HG03196 (cell line): ENCODE data around the gene CPNE8.
"Not testable (repeated sequence)": the region's sequence is repeated elsewhere in the genome, so short reads cannot be mapped to it uniquely, and the experiment has no call there.

Source experiments
- ATAC-seq: cut with Tn5 transposase; IDR thresholded peaks from one replicate; pipeline ENCODE4 v1.9.1; 2021; ENCODE audit not compliant: unreplicated experiment

Gene CPNE8

DNA sequence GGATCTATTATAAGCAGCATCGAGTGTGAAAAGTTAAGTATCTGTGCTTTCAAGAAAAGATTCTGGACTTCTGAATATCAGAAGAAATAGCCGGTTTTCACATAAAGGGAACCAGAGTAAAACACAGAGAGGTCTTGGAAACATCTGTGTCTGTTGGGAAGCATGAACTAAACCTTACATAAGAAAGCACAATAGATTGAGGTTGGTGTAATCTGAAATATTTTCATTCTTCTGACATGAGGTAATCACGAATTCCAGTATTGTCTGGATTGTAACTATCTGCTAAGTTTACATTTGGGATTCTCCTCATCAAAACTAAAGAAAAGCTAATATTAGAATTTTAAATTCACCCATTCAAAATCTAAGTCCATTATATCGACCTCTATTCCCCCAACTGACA lies 161.3 kb downstream of the CPNE8 start:
- ATAC-seq: no peak

DNA sequence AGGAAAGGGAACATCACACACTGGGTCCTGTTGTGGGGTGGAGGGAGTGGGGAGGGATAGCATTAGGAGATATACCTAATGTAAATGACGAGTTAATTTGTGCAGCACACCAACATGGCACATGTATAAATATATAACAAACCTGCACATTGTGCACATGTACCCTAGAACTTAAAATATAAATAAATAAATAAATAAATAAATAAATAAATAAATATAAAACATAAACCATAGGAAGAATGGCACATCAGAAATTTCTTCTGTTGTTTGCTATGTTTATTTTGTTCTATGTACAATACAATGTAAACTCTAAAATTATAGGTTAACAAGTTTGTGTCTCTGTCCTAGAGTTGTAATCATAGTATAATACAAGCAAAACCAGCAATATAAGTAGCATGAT lies 162.9 kb downstream of the CPNE8 start:
- ATAC-seq: not testable (repeated sequence)

GRCh38 chr12:38736821-38737220 lies 168.6 kb downstream of the CPNE8 start:
- no peak for ATAC-seq

DNA sequence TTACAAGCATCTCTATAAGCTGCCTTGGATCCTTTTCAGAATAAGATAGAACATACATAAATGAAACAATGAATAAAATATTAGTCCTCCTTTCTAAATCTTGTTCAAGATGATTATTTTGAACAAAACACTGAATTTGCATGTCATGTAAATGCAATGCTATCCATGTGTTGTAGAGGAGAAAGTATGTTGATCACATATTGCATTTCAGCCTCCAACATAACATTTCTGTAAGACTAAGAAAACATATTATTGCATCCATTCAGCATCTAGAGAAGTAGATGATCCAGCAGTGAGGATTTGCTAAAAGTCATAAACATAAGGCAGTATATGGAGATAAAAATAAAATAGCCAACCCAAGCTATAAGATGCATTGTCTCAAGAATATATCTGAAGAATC lies 172.6 kb downstream of the CPNE8 start:
- no peak for ATAC-seq

DNA sequence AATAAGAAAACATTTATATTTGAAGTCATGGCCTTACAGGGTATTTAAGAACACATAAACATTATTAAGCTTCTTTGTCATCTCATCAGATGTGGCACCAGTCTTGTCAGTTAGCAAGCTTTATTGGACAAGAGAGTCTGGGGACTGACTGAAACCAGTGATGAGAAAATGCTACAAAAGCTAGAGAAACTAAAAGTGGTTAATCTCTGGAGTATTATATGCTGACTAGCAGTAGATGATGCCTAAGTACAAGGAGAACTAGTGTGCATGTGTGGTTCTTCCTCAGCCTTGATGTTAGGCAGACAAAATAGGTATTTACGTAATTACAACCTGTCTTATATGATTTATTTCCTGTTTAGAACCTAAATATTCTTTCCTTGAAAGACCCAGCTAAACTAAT lies 176.5 kb downstream of the CPNE8 start:
- ATAC-seq: no peak

DNA sequence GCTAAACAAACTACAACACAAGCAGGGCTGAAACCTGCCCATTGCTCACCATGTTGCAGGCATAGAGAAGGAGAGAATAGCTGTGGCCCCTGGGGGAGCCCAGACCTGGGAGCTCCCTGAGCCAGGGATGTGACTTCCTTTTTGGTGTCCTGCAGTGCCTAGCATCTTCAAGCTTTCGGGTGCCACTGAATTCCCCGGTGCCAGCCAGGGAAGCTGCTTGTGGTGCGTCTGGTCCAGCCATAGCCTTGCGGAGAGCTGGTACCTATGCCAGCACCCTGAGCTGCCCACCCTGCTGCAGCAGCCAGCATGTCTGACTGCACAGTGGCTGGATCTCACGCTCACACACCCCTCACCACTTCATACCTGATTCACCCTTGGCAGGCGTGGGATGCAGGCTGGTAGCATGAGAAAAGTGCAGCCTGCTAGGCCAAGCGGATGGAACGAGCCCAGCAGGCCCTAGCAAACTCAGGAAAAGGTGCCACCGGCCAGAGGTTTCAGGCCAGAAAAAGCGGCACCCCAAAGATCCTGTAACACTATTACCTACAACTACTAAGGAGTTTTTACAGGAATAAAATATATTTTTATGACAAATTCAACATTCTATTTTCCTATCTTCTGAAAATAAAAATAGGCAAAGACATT lies 183.7 kb downstream of the CPNE8 start:
- no peak for ATAC-seq

DNA sequence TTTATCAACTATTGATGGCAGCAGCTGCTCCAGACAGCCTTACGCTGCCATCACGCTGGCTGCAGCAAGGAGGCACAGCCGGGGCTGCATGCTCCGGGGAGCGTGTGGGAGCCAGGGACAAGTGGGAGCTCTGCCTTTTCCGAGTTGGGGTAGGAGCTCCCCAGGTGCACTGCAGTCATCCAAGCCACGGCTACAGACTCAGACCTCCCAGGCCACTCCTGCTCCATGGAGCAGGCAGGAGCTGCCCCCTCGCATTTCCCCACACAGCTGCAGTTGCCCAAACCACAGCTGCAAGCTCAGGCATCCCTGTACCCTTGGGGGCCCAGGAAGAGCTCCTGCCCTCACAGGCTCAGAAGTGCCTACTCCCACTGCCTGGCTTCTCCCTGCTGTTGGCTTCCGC lies 184.7 kb downstream of the CPNE8 start:
- ATAC-seq: no peak

DNA sequence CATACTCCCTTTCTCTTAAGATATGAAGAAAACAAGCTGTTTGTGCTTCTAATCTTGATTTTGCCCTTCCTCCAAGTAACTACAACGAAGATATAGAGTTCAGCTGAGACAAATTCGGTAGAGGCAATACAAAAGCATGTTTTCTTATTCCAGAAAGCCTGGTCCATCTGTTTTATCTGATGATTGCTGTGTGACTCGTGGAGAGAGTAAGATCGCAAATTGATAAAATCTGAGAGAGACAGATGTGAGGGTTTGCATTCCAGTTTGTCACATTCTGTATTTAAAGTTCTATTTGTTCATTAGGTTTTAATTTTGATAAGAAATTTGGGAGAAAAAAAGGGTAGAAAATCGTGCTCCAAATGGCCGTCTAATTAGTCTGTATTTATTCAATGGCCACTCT lies 192.1 kb downstream of the CPNE8 start:
- no peak for ATAC-seq

DNA sequence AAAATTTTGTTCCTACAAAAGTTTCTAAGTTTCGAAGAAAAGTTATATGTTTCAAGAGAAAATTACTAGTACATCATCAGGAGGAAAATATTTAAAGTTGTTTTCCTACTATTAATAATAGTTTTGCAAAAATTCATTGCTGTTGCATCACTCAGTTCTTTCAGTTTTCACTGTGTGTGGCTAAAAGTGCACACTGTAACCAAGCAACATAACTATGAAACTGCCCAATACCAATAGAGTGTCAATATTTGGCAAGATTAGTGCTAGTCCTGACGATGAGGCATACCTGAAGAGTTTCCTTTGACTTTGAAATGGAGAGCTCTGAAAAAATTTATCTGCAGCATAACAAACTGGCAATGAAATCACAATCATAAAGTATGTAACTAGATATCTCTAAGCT lies 194.3 kb downstream of the CPNE8 start:
- peak; percentile 64 for ATAC-seq

GRCh38 chr12:38708466-38708865 lies 196.9 kb downstream of the CPNE8 start:
- ATAC-seq: no peak

GRCh38 chr12:38707648-38708047 lies 197.7 kb downstream of the CPNE8 start:
- ATAC-seq: no peak

DNA sequence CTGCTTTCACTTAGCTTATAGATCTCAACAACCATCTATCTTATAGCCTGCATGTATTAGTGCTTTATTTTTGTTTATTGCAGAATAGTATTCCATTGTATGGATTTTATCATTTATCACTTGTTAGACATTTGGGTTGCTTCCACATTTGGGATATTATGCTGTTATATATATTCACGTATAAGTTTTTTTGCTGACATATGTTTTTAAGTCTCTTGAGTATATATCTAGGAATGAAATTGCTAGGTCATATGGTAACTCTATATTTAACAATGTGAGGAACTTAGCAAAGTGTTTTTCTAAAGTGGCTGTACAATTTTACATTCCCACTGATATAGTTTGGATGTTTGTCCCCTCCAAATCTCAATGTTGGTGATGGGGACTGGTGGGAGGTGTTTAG lies 208.1 kb downstream of the CPNE8 start:
- ATAC-seq: no peak

DNA sequence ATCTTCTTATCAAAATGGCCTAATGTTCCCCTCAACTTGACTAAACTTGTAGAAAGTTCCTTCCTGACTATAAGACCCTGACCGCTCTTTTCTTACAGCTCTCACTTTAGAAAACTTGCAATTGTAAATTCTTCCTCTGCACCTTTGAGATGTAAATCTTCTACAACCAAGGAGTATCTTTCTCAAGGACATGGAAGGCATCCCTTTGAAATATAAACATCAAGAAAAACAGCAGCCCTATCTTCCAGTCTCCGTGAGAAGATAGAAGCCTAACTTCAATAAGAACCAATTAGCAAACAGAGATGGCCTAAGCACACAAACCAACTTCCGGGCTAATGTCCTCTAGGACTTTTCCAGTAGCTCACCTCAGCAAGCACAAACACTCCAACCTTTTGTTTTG lies 210.3 kb downstream of the CPNE8 start:
- no peak for ATAC-seq

DNA sequence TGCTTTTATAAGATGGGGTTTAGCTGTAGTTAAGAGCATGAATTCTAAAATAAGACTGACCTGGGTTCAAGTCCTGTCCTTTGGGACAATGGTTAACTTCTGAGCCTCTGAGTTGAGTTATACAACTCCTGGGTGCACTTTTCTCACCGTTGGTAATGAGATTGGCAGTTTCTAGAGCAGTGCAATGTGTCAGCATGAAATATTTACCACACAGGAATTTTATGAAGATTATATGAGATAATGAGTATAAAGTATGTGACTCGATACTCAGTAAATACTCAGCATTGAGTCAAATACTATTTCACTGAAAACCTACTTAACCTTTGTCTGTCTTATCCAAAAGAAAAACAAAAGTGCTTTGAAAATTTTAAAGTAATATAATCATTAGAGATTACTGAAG lies 214.2 kb downstream of the CPNE8 start:
- no peak for ATAC-seq

GRCh38 chr12:38690646-38691045 lies 214.7 kb downstream of the CPNE8 start:
- ATAC-seq: no peak

GRCh38 chr12:38689704-38690103 lies 215.7 kb downstream of the CPNE8 start:
- no peak for ATAC-seq

DNA sequence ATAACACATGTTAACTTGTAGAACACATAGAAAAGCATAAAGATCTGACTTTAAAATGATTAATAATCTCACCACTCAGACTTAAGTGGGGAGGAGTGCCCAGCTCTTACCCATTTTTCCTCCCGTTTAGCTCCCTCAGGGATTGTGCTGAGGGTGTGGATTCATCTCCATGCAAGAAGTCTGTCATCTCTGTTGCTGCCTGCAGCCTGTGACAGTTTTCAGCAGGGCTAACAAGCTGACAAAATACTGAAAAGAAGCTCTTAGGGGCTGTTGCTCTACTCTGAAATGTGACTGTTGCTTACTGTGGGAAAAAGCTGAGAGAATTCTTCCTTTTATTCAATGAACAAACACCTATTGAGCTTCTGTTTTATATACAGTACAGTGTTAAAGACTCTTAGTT lies 216.2 kb downstream of the CPNE8 start:
- ATAC-seq: no peak

DNA sequence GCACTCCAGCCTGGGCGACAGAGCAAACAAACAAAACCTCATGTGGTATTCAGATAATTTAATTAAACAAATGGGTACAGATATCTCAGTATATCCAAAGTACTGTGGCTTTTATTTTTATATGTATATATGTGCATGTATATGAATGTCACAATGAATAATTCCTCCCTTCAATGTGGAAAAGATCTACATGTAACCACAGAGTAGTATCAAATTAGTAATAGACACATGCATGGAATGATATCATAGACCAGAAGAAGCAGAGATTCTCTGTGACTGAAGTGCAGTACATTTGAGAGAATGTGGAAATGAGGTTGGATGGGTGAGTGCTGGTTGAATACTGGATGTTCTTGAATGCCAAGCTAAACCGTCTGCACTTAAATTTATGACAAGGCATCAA lies 222.9 kb downstream of the CPNE8 start:
- ATAC-seq: no peak

GRCh38 chr12:38669530-38669929 lies 235.9 kb downstream of the CPNE8 start:
- ATAC-seq: no peak

- ATAC-seq: no peak
Observed at GRCh38 chr12:38669081-38669480, 236.3 kb downstream of the CPNE8 start.

GRCh38 chr12:38666425-38666824 lies 239.0 kb downstream of the CPNE8 start:
- ATAC-seq: no peak

GRCh38 chr12:38664661-38665269 lies 240.6 kb downstream of the CPNE8 start:
- peak; percentile 67 for ATAC-seq

DNA sequence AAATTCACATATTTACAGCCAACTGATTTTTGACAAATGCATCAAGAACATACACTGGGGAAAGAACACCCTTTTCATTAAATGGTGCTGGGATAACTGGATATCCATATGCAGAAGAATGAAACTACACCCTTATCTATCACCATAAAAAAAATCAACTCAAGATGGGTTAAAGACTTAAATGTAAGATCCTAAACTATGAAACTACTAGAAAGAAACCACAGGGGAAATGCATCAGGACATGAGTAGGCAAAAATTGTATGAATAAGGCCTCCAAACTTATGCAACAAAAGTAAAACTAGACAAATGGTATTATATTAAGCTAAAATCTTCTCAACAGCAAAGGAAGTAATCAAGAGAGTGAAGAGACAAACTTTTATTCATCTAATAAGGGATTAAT lies 242.6 kb downstream of the CPNE8 start:
- ATAC-seq: no peak
